SK-MEL-5 (cell line): ENCODE results near the gene MCC. TPM values are rescaled to one million over a fixed set of nuclear protein-coding genes. Genes with fewer than 3 reads are reported as not detected.

Experiments used
- DNase-seq: peaks from one replicate; pipeline ENCODE4 v3.0.0-alpha.2; 2016; ENCODE audit warnings: low read depth, low spot score
- in situ Hi-C: cut with HindIII; loops from 2 replicates; pipeline ENCODE4 v1.10.0; 2016; ENCODE audit warnings: low sequenced_read_pairs, high pct_unique_total_duplicates, low pct_unique_long_range_greater_than_20kb
- total RNA-seq: library from RNA; depleted of rRNA; stranded (reverse); fragments of >200 nt; shearing (Covaris generic); gene quantifications from 2 replicates; pipeline ENCODE4 v1.2.3, GENCODE V29; 2014

MCC gene
- total RNA-seq, 1 experiment from 2014 or later, result 48.2 TPM

- DNase-seq, result no peak
- in situ Hi-C loops, result no loop called here
Observed at GRCh38 chr5:113067635-113068344, 420.5 kb downstream of the MCC start.

- in situ Hi-C loops, result no loop called here
- DNase-seq, result no peak
Observed at GRCh38 chr5:113065626-113066025, 422.6 kb downstream of the MCC start.

GRCh38 chr5:113064806-113065205, 423.4 kb downstream of the MCC start:
- in situ Hi-C loops, result no loop called here

GRCh38 chr5:113063927-113064326, 424.3 kb downstream of the MCC start:
- in situ Hi-C loops, result no loop called here
- DNase-seq, result no peak

More at GRCh38 chr5:113064806-113065205, 423.4 kb downstream of the MCC start:
- no peak for DNase-seq

GRCh38 chr5:113062869-113063508, 425.3 kb downstream of the MCC start:
- in situ Hi-C loops, result no loop called here
- no peak for DNase-seq

GRCh38 chr5:113061846-113062780, 426.1 kb downstream of the MCC start:
- no peak for DNase-seq
- in situ Hi-C loops, result no loop called here

- DNase-seq, result no peak
- in situ Hi-C loops, result no loop called here
Observed at GRCh38 chr5:113060408-113061025, 427.7 kb downstream of the MCC start.

GRCh38 chr5:113059232-113060040, 428.8 kb downstream of the MCC start:
- in situ Hi-C loops, result no loop called here
- DNase-seq, result no peak

- in situ Hi-C loops, result no loop called here
- DNase-seq, result no peak
Observed at GRCh38 chr5:113058706-113059226, 429.5 kb downstream of the MCC start.

- in situ Hi-C loops, result no loop called here
- no peak for DNase-seq
Observed at GRCh38 chr5:113058269-113058668, 430.0 kb downstream of the MCC start.

GRCh38 chr5:113057557-113057984, 430.7 kb downstream of the MCC start:
- DNase-seq, result no peak
- in situ Hi-C loops, result no loop called here

GRCh38 chr5:113056988-113057387, 431.3 kb downstream of the MCC start:
- DNase-seq, result no peak

GRCh38 chr5:113054899-113055298, 433.4 kb downstream of the MCC start:
- in situ Hi-C loops, result no loop called here
- no peak for DNase-seq

More at GRCh38 chr5:113056988-113057387, 431.3 kb downstream of the MCC start:
- in situ Hi-C loops, result no loop called here

- no peak for DNase-seq
- in situ Hi-C loops, result no loop called here
Observed at GRCh38 chr5:113053511-113053995, 434.7 kb downstream of the MCC start.

GRCh38 chr5:113052041-113052795, 436.0 kb downstream of the MCC start:
- in situ Hi-C loops, result no loop called here
- DNase-seq, result no peak
